Erythroblast (primary cell): Measurements from ENCODE around the gene TMEM135.

ENCODE experiments used
- GATA1 ChIP-seq: IDR thresholded peaks from 2 replicates; pipeline ENCODE4 v1.6.1; 2011; ENCODE audit warnings: low read depth, mild to moderate bottlenecking, control low read depth, low read length, moderate library complexity
- POLR2A ChIP-seq: IDR thresholded peaks from 2 replicates; pipeline ENCODE4 v1.6.1; 2011; ENCODE audit warnings: mild to moderate bottlenecking, low read length

DNA sequence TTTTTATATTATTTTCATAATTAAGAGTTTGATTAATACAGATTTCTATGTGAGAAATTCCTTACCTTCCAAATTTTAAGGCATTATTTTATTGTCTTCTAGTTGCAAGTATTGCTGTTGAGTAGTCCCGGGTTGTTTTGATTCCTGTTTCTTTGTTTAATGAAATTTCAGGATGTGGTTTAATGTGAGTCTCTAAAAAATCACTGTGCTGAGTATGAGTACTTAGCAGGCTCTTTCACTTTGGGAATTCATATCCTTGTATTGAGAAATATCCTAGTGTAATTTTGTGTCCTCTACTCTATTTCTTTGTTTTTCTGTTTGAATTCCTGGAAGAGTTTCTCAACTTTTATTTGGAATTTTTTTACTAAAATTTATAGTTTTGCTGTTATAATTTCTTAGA is 113.2 kb downstream of the TMEM135 start:
- TF ChIP-seq POLR2A (no peak), GATA1 (no peak)
